ENCODE measurements around the gene ZNF605.

The ZNF605 gene

DNA sequence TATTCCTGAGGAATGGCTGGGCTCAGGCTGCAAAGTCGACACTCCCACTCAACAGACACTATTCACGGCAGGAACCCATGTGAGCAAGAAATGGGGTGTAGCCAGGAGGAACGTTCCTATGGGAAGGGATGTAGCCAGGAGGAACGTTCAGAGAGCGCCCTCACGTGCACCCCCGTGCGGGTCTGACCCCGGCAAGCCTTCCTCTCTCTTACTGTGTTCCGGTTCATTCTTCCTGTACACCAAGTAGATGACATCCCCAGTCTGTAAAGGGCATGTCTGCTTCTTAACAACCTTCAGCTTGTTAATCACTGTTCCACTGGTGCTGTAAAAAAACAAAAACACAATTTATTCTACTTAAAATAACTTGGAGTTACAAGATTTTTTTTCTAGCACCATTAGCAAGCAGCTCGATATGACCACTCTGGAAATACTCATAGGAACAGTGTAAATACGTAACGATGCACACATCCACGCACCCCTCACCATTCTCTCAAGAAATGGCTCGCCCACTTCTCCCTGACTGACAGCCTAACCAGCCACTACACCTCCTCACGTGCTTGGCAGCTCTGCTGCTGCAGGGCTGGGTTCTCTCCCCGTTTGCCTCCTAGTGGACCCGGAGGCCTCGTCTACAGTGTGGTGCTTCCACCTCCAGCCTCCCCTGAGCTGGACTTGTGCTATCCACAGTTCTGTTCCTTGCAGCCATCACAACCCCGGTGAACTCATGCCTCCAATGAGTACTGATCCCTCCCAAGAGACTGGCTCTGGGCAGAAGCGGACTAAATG, 83.8 kb downstream of the ZNF605 start:
- Histone ChIP-seq H3K4me1 (ENCODE audit: control insufficient read depth in 1 of 2, insufficient read depth in 2 of 2, low read length in 2 of 2) (no peaks in the 10 kb centered on the region), H3K4me3 (ENCODE audit: low read depth in 1 of 2, low read length in 2 of 2) (no peak overlapping the region), H3K9me3 (ENCODE audit: control insufficient read depth in 1 of 2, low read length in 2 of 2) (no peaks in the 10 kb centered on the region), H3K36me3 (ENCODE audit: control insufficient read depth in 1 of 2, insufficient read depth in 2 of 2, low read length in 2 of 2) (peaks cover 54 to 80% of the 10 kb centered on the region in 2 donors), H3K27ac (ENCODE audit: low read length) (no peak overlapping the region), H3K27me3 (ENCODE audit: low read depth, low read length) (no peaks in the 10 kb centered on the region)

DNA sequence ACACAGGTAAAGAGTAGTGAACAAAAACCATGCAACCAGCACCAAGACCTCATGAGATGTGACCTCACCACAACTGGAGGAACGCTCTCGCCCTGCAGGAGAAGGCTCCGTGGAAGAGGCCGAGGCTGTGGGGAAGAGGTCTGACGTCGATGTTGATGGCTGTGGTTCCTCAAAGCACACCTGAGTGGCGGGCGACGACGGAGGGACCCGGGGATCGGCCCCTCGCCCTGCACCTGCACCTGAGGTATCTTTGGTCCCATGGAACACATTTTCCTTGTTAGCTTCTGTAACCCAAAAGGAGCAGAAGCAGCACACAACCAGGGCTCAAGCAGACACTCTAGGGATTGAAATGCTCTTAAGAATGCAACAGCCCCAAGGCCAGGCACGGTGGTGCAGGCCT, 86.6 kb downstream of the ZNF605 start:
- Histone ChIP-seq H3K36me3 (ENCODE audit: control insufficient read depth in 1 of 2, insufficient read depth in 2 of 2, low read length in 2 of 2) (peaks cover 43 to 74% of the 10 kb centered on the region in 2 donors), H3K27ac (ENCODE audit: low read length) (no peak overlapping the region), H3K4me3 (ENCODE audit: low read depth in 1 of 2, low read length in 2 of 2) (no peak overlapping the region), H3K4me1 (ENCODE audit: control insufficient read depth in 1 of 2, insufficient read depth in 2 of 2, low read length in 2 of 2) (no peaks in the 10 kb centered on the region), H3K27me3 (ENCODE audit: low read depth, low read length) (no peaks in the 10 kb centered on the region), H3K9me3 (ENCODE audit: control insufficient read depth in 1 of 2, low read length in 2 of 2) (no peaks in the 10 kb centered on the region)
